NCI-H2029 treated with DMSO at 0.1 percent for 48 hours (cell line): Measurements from ENCODE around the gene ABCC3.

Experiments
- DNase-seq: peaks from one replicate; lab custom pipeline; 2025; lab: John Stamatoyannopoulos, UW

ABCC3 gene

DNA sequence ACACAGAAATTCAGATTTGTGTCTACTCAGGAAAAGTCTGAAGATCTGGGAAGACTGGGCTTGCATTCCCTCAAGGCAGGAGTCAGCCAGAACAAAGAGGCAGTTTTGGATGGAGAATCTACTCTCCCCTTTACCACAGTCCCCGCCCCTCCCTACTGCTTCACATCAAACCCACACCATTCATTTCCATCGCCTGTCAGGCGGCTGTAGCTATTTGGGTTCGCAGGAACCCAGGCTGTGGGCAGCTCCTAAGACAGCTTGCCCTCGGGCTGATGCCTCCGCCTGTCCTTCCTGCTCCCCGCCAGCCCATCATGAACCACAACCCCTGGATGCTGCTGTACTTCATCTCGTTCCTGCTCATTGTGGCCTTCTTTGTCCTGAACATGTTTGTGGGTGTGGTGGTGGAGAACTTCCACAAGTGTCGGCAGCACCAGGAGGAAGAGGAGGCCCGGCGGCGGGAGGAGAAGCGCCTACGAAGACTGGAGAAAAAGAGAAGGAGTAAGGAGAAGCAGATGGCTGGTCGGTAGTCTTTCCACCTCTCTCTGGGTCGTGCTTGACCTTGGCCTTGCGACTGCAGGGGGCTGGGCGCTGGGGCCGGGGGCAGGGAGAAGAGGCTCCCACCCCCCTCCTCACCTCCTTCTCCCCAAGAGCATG is 27.0 kb upstream of the ABCC3 start:
- no peak for DNase-seq

GRCh38 chr17:50608700-50609379 is 25.8 kb upstream of the ABCC3 start:
- DNase-seq = no peak

DNA sequence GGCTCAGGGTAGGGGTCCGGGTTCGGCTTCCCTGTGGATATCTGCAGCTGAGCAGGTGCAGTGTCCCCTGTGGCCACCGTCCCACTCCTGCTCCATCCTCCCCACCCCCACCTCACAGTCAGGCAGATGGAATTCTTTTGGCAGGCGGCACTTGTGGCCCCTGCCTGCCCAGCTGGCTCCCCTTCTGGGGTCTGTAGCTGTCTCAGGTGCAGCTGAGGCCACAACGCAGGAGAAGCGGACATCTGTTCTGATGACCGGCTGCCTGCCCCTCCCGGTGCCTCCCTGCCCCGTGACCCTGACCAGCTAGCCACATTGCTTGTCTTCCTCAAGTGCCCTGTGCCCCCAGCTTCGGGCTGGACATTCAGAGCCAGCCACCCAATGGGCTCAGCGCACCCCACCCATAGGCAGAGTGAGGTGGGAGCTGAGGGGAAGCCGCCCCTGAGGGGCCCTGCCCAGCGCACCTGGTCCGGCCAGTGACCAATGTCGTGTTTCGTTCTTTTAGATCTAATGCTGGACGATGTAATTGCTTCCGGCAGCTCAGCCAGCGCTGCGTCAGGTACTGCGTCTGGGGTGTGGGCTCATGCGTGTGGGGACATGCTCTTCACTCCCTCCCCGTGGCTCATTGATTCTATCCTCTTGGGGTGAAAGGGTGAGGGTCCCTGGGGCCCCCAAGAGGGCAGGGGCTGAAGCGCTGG is 25.2 kb upstream of the ABCC3 start:
- no peak for DNase-seq

GRCh38 chr17:50611634-50612033 is 23.0 kb upstream of the ABCC3 start:
- no peak for DNase-seq

GRCh38 chr17:50612281-50612680 is 22.4 kb upstream of the ABCC3 start:
- no peak for DNase-seq

DNA sequence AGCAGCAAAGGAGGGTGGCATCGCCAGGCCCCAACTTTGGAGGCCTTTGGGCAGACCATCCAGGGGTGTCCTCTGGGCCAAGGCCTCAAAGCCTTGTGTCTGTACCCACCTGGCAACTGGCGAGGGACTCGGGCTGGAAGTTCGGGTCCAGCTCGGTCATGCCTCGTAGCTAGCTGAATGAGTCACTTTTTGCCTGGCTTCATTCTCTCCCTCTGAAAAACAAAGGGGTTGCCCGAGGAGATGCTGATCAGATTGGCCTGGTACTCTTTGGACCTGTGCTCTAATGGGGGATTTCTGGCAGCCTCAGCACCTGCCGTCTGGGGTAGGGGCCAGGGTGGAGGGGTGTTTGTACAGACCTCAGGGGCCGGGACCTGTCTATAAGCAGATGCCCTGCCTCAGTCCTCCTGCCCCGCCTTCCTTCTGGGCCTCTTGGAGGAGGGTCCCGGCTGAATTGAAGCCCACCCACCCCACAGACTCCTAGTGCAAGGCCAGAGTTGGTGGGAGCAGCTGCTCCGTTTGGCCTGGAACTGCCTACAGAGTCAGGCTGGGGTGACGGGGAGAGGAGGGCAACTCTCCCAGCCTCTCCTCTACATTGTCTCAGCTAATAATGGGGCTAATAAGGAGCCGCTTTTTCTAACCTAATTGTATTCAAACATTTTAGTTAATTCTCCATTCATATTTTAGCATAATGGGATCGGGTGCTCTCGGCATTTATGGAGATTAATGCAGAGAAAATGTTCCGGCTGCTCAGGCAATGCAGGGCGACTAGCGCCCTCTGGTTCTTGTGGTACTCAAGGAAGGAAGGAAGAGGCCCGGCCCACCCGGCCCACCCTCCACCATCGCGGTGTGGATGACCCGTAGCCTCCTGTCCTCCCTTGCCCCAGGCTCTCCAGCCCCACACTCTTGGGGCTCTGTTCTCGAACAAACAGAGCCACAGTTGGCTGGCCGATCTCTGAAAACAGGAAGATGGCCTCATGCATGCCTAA is 21.4 kb upstream of the ABCC3 start:
- no peak for DNase-seq

DNA sequence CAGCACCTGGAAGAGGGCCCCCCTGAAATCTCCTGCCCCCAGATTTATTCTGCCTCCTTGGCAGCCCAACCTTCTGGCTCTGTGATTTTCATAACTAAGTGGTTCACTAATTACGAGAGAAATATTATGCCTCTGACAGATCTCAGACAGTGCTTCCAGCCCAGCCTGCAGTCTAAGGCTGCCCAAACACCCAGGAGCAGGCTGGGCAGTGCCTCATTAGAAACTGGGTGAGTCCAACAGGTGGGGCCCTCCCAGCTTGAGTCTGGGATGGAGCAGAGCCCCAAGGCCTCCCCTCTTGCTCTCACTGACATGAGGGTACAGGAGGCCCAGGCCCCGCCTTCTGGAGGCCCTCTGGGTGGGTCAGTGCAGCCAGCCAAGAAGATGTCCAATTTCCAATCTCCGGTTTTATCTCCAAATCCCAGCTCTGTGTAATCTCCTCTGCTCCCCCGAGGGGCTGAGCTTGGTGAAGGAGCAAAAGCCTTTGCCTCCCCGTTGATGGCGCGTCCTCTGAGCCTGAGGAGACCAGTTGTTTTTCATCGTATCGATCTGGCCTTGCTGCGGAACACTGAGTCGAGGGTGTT is 20.1 kb upstream of the ABCC3 start:
- DNase-seq = no peak

GRCh38 chr17:50615828-50616227 is 18.9 kb upstream of the ABCC3 start:
- DNase-seq = no peak

GRCh38 chr17:50618300-50618699 is 16.4 kb upstream of the ABCC3 start:
- DNase-seq = no peak

GRCh38 chr17:50618941-50619340 is 15.7 kb upstream of the ABCC3 start:
- no peak for DNase-seq

GRCh38 chr17:50619489-50619888 is 15.2 kb upstream of the ABCC3 start:
- DNase-seq = no peak

GRCh38 chr17:50620237-50620636 is 14.4 kb upstream of the ABCC3 start:
- DNase-seq = no peak

DNA sequence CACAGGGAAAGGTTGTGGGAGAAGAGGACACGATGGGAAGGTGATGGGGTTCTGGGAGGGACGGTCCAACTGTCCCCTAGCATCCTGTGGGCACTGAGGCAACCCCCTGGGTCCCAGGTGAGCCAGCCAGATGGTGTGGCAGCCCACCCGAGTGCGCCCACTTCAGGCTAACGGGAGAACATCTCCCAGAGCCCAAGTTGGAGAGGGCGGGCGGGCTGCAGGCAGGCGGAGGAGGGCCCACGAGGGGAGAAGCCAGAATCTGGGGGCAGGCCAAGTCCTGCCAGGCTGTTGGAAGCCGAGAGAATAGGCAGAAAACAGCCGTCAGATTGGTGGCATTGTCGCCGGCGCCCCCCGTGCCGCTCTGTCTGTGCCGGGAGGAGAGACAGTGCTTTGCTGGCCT is 13.8 kb upstream of the ABCC3 start:
- DNase-seq = no peak

DNA sequence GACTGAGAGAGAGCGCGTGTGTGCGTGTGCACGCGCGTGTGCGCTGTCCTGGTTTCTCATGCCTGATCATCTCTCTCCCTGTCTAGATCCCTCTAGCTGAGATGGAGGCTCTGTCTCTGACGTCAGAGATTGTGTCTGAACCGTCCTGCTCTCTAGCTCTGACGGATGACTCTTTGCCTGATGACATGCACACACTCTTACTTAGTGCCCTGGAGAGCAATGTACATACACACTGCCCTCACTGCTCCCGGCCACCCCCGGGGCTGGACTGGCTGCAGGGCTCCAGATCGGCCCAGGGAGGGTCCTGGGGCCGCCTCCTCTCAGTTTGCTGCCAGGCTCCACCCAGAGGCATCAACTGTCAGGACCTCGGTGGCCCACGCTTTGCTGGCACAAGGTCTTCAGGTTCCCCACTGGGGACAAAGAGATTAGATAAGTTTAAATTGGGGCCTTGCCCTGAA is 13.1 kb upstream of the ABCC3 start:
- DNase-seq = no peak

DNA sequence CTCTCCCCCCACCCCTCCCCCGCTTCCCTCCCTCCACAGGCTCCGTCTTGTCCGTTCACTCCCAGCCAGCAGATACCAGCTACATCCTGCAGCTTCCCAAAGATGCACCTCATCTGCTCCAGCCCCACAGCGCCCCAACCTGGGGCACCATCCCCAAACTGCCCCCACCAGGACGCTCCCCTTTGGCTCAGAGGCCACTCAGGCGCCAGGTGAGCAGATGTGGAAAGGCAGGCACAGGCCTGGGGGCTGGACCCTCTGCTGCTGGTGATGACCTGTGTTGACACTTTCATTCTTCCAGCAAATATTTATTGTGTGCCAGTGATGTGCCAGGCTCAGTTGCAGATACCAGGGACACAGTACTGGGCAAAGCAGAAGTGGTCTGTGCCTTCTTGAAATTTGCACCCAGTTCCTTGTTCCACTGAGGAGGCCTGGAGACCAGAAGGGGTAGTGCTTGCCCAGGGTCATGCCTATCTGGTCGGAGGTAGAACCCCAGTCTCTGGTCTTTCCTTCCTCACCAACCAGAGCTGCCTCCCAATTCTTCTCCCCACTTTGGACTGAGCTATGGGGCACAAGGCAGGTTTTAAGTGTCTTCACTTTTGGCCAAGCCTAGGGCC is 10.3 kb upstream of the ABCC3 start:
- no peak for DNase-seq

- DNase-seq = no peak
Measured at GRCh38 chr17:50625032-50625871, 9.4 kb upstream of the ABCC3 start.

- DNase-seq = no peak
Measured at GRCh38 chr17:50626037-50626574, 8.6 kb upstream of the ABCC3 start.

DNA sequence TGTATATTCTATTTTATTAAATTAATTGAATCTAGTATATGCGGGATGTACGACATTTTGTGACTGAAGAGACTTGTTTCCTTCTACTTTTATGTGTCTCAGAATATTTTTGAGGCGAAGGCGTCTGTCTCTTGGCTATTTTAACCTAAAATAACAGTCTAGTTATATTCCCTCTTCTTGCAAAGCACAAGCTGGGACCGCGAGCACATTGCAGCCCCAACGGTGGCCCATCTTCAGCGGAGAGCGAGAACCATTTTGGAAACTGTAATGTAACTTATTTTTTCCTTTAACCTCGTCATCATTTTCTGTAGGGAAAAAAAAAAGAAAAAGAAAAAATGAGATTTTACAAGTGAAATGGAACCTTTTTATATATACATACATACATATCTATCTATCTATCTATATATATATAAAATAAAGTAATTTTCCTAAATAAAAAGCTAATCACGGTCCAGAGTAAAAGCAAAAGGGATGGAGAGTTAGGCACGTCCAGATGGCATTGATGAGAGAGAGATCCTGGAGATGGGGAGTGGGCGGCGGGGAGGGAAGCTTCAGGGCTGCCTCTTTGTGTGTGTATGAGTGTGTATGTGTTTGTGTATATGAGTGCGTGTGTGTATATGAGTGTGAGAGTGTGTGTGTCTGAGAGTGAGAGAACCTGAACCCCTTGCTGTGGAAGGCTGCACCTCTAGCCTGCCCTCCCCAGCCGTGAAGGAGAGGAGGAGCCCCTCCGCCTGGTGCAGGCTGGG is 7.5 kb upstream of the ABCC3 start:
- DNase-seq = no peak
